NCI-H524 treated with DMSO at 0.1 percent for 48 hours (cell line): ENCODE results near the gene LMX1B.

Experiments used
- DNase-seq: peaks from one replicate; lab custom pipeline; 2025; lab: John Stamatoyannopoulos, UW

The LMX1B gene

GRCh38 chr9:126604059-126605055, 9.4 kb upstream of the LMX1B start:
- no peak for DNase-seq

- no peak for DNase-seq
These were observed 7.8 kb upstream of the LMX1B start for GRCh38 chr9:126605792-126606482.

- DNase-seq = no peak
These were observed 7.3 kb upstream of the LMX1B start for GRCh38 chr9:126606483-126606870.

GRCh38 chr9:126607086-126607485, 6.6 kb upstream of the LMX1B start:
- DNase-seq = no peak

GRCh38 chr9:126607731-126608130, 6.0 kb upstream of the LMX1B start:
- DNase-seq = no peak

GRCh38 chr9:126608551-126608950, 5.2 kb upstream of the LMX1B start:
- DNase-seq = no peak

- DNase-seq = no peak
These were observed 4.5 kb upstream of the LMX1B start for GRCh38 chr9:126609191-126609590.

- DNase-seq = no peak
These were observed 3.9 kb upstream of the LMX1B start for GRCh38 chr9:126609711-126610388.

GRCh38 chr9:126611193-126611591, 2.5 kb upstream of the LMX1B start:
- DNase-seq = no peak

- DNase-seq = no peak
These were observed 2.0 kb upstream of the LMX1B start for GRCh38 chr9:126611592-126612325.

- DNase-seq = no peak
These were observed 1.4 kb upstream of the LMX1B start for GRCh38 chr9:126612326-126612812.

GRCh38 chr9:126612813-126613641, 701 bp upstream of the LMX1B start:
- DNase-seq = no peak

- DNase-seq = no peak
These were observed 343 bp downstream of the LMX1B start for GRCh38 chr9:126614088-126614454.

- DNase-seq = no peak
These were observed 922 bp downstream of the LMX1B start for GRCh38 chr9:126614455-126615244.

- no peak for DNase-seq
These were observed 1.6 kb downstream of the LMX1B start for GRCh38 chr9:126615245-126615790.

GRCh38 chr9:126615791-126616447, 2.2 kb downstream of the LMX1B start:
- DNase-seq = no peak

- DNase-seq = no peak
These were observed 2.8 kb downstream of the LMX1B start for GRCh38 chr9:126616521-126616976.

GRCh38 chr9:126617003-126617822, 3.5 kb downstream of the LMX1B start:
- no peak for DNase-seq
